Memory B cell (primary cell): Measurements from ENCODE around the gene CLDN8.

Experiments used
- ATAC-seq: fragments of 150-1000 bp; cut with Tn5 transposase; 2 replicates; pipeline ENCODE4 v1.10.0; 2021; ENCODE audit warnings: low read depth, mild to moderate bottlenecking, moderate library complexity
- DNase-seq, 2 donors: peaks; one replicate each; pipeline ENCODE4 v3.0.0; 2022; ENCODE audit warnings: low spot score in 2 of 2
- H3K27ac Mint-ChIP-seq: one replicate; pipeline ENCODE4 v1.8.0; 2022; ENCODE audit warnings: mild to moderate bottlenecking, moderate library complexity, mixed read lengths
- H3K27me3 Mint-ChIP-seq: one replicate; pipeline ENCODE4 v1.8.0; 2022; ENCODE audit warnings: mixed read lengths
- H3K36me3 Mint-ChIP-seq: one replicate; pipeline ENCODE4 v1.8.0; 2022; ENCODE audit warnings: mild to moderate bottlenecking, mixed read lengths
- H3K4me1 Mint-ChIP-seq: one replicate; pipeline ENCODE4 v1.8.0; 2022; ENCODE audit warnings: mixed read lengths
- H3K4me3 Mint-ChIP-seq: one replicate; pipeline ENCODE4 v1.8.0; 2022; ENCODE audit warnings: mild to moderate bottlenecking, moderate library complexity, mixed read lengths
- H3K9me3 Mint-ChIP-seq: one replicate; pipeline ENCODE4 v1.8.0; 2022; ENCODE audit warnings: mixed read lengths

Gene CLDN8

DNA sequence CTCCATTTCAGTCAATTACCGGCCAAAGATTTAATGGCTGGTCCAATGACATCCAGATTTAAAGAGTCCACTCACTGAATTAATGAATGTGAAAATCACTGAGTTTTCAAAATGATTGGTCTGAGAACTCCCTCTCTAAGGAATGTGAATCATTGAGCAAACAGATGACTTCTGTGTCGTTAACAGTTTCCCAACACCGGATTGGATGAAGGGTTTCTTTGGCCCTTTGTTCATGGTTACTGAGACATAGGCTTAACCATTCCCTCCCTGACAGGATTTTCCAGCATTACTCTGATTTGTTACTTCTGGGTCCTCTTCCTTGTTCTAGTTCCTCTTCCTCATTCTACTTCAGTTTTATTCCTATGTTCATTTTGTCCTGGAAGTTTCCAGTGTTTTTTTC is 47.8 kb downstream of the CLDN8 start:
- H3K9me3 Mint-ChIP-seq, result peaks cover 5% of the 10 kb centered on the region
- H3K4me1 Mint-ChIP-seq, result no peaks in the 10 kb centered on the region
- no peaks in the 10 kb centered on the region for H3K36me3 Mint-ChIP-seq
- no peak overlapping the region for H3K27ac Mint-ChIP-seq
- H3K4me3 Mint-ChIP-seq, result no peak overlapping the region
- DNase-seq (no peak), ATAC-seq (no peak)
- H3K27me3 Mint-ChIP-seq, result no peaks in the 10 kb centered on the region

- DNase-seq, result no peak
- Mint-ChIP-seq H3K27ac (no peak within 1 kb of the TSS), H3K4me3 (no peak within 1 kb of the TSS), H3K9me3 (peaks cover 5% of the 10 kb centered on the region), H3K27me3 (no peaks in the 10 kb centered on the region), H3K36me3 (no peaks in the 10 kb centered on the region), H3K4me1 (no peaks in the 10 kb centered on the region)
- no peak for ATAC-seq
These were observed 49.2 kb downstream of the CLDN8 start, which contains the start of gene CLDN17 for GRCh38 chr21:30166705-30167104. CLDN17 (minus strand) TSS chr21:30166805; CDS start chr21:30166617, 188 bp downstream.

DNA sequence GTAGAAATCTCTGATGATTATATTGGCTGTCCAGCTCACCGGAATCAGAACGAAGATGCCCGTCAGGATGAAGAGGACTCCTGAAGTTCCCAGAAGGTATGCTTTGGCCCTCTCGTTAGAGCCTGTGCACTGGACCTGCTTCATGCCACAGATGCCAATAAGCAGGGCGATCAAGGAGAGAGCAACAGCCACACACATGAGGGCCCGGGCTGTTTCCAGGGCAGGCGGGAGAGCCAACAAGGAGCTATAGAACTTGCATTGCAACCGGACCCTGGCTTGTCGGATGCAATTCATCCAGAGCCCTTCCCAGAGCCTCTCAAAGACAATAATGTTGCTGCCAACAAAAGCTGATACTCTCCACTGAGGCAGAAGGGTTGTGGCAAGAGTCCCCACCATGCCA is 49.7 kb downstream of the CLDN8 start:
- ATAC-seq (no peak), DNase-seq (no peak)
- H3K4me1 Mint-ChIP-seq, result no peaks in the 10 kb centered on the region
- no peaks in the 10 kb centered on the region for H3K36me3 Mint-ChIP-seq
- peaks cover 5% of the 10 kb centered on the region for H3K9me3 Mint-ChIP-seq
- H3K4me3 Mint-ChIP-seq, result no peak overlapping the region
- no peak overlapping the region for H3K27ac Mint-ChIP-seq
- no peaks in the 10 kb centered on the region for H3K27me3 Mint-ChIP-seq

GRCh38 chr21:30164796-30165195 is 51.1 kb downstream of the CLDN8 start:
- no peak overlapping the region for H3K27ac Mint-ChIP-seq
- H3K36me3 Mint-ChIP-seq, result no peaks in the 10 kb centered on the region
- ATAC-seq, result no peak
- no peak overlapping the region for H3K4me3 Mint-ChIP-seq
- no peaks in the 10 kb centered on the region for H3K4me1 Mint-ChIP-seq
- H3K27me3 Mint-ChIP-seq, result no peaks in the 10 kb centered on the region
- H3K9me3 Mint-ChIP-seq, result peaks cover 3% of the 10 kb centered on the region
- DNase-seq, result no peak
